Gastrocnemius medialis (tissue), 4 donors: Measurements from ENCODE around the gene CDC14B. TPM values are rescaled to one million over a fixed set of nuclear protein-coding genes. Genes with fewer than 3 reads are reported as not detected.

Experiments used
- ATAC-seq, 2 donors: fragments of 150-250 bp; one replicate each; pipeline ENCODE4 v1.9.1; 2016
- DNase-seq, 2 donors: peaks; one replicate each; pipeline ENCODE4 v3.0.0-alpha.2; 2019
- H3K27ac ChIP-seq, 4 donors: fragments of 200-600 bp; sonication (generic); 1 replicate in 1 of 4; 2 replicates in 3 of 4; pipeline ENCODE4 v1.5.1; 2016 to 2018; ENCODE audit warnings: mild to moderate bottlenecking in 2 of 4, moderate library complexity in 1 of 4
- H3K27me3 ChIP-seq, 3 donors: fragments of 200-600 bp; sonication (generic) in 2 of 3; 1 replicate in 1 of 3; 2 replicates in 2 of 3; pipeline versions ENCODE4 v1.5.1 to v1.6.0; 2016 to 2019; ENCODE audit warnings: mild to moderate bottlenecking in 1 of 3, moderate library complexity in 1 of 3
- H3K36me3 ChIP-seq, 2 donors: fragments of 200-600 bp; sonication (generic) in 1 of 2; one replicate each; pipeline ENCODE4 v1.5.1; 2017 to 2018
- H3K4me1 ChIP-seq, 2 donors: fragments of 200-600 bp; sonication (generic) in 1 of 2; one replicate each; pipeline ENCODE4 v1.5.1; 2016 to 2017; ENCODE audit warnings: mild to moderate bottlenecking in 2 of 2
- H3K4me3 ChIP-seq, 4 donors: fragments of 200-600 bp; sonication (generic) in 3 of 4; 1 replicate in 1 of 4; 2 replicates in 3 of 4; pipeline ENCODE4 v1.5.1; 2016 to 2019; ENCODE audit warnings: mild to moderate bottlenecking in 2 of 4
- H3K9me3 ChIP-seq, 3 donors: fragments of 200-600 bp; sonication (generic) in 2 of 3; 1 replicate in 1 of 3; 2 replicates in 2 of 3; pipeline ENCODE4 v1.5.1; 2016 to 2019
- CTCF ChIP-seq, 5 experiments: fragments of 450-650 bp in 3 of 5; fragments of 200-600 bp in 2 of 5; sonication (generic) in 2 of 5; IDR thresholded peaks in 4 of 5; conservative IDR thresholded peaks in 1 of 5; 1 replicate in 4 of 5; 2 replicates in 1 of 5; pipeline ENCODE4 v1.5.1; 2016 to 2019; ENCODE audit warnings: antibody characterized with exemption in 5 of 5, mild to moderate bottlenecking in 3 of 5, moderate library complexity in 3 of 5
- POLR2A ChIP-seq, 2 donors: fragments of 450-650 bp; IDR thresholded peaks; one replicate each; pipeline ENCODE4 v1.6.1; 2017; ENCODE audit warnings: antibody characterized with exemption in 2 of 2, mild to moderate bottlenecking in 2 of 2, moderate library complexity in 2 of 2
- in situ Hi-C, 4 donors: fragments of 200-750 bp; cut with MboI; loops; one replicate each; pipeline versions ENCODE4 v1.15.0 to v1.8.0; 2017; ENCODE audit warnings: low sequenced_read_pairs in 4 of 4
- intact Hi-C: fragments of 100-400 bp; cut with DNase I; formaldehyde crosslinking; loops from one replicate; pipeline ENCODE4 v1.15.1; 2023; ENCODE audit warnings: low total_unique reads
- total RNA-seq, 4 donors: library from RNA; depleted of rRNA; stranded (reverse); fragments of >200 nt; gene quantifications; one replicate each; pipeline versions ENCODE4 v1.1.0 to v1.2.3, GENCODE V29; 2016

The CDC14B gene
- total RNA-seq, 4 donors from 2014 or later, result 2.0 to 9.4 (median 5.5) TPM

- in situ Hi-C loops, result no loop called here
- no peak overlapping the region for H3K4me3 ChIP-seq
- no peak overlapping the region for H3K27ac ChIP-seq
- H3K4me1 ChIP-seq, result peaks cover 17 to 18% of the 10 kb centered on the region in 2 donors
- no peaks in the 10 kb centered on the region for H3K9me3 ChIP-seq
- intact Hi-C loops, result no loop called here
- H3K27me3 ChIP-seq, result no peaks in the 10 kb centered on the region
- ATAC-seq (no peak), DNase-seq (no peak)
- TF ChIP-seq CTCF (IDR thresholded peaks at IDR 0.05 in 4 of 5, conservative IDR thresholded peaks at IDR 0.05 in 1 of 5) (no peak), POLR2A (IDR thresholded peaks at IDR 0.05) (no peak)
- H3K36me3 ChIP-seq, result no peaks in the 10 kb centered on the region
Measured at GRCh38 chr9:96482476-96482875, 137.2 kb downstream of the CDC14B start.

GRCh38 chr9:96480736-96481135 lies 138.9 kb downstream of the CDC14B start:
- H3K36me3 ChIP-seq, result no peaks in the 10 kb centered on the region
- no peak overlapping the region for H3K4me3 ChIP-seq
- TF ChIP-seq POLR2A (IDR thresholded peaks at IDR 0.05), result no peak
- no peak for TF ChIP-seq CTCF (IDR thresholded peaks at IDR 0.05 in 4 of 5, conservative IDR thresholded peaks at IDR 0.05 in 1 of 5)
- H3K4me1 ChIP-seq, result peaks cover 0 to under 1% of the 10 kb centered on the region in 2 donors
- H3K9me3 ChIP-seq, result no peaks in the 10 kb centered on the region
- DNase-seq (no peak), ATAC-seq (no peak)
- in situ Hi-C loops (no loop called here), intact Hi-C loops (no loop called here)
- no peaks in the 10 kb centered on the region for H3K27me3 ChIP-seq
- no peak overlapping the region for H3K27ac ChIP-seq

- peaks cover 0 to 5% of the 10 kb centered on the region in 2 donors for H3K36me3 ChIP-seq
- no peaks in the 10 kb centered on the region for H3K27me3 ChIP-seq
- no peak overlapping the region for H3K27ac ChIP-seq
- H3K4me1 ChIP-seq, result no peaks in the 10 kb centered on the region
- H3K4me3 ChIP-seq, result no peak overlapping the region
- TF ChIP-seq POLR2A (IDR thresholded peaks at IDR 0.05) (no peak), CTCF (IDR thresholded peaks at IDR 0.05 in 4 of 5, conservative IDR thresholded peaks at IDR 0.05 in 1 of 5) (no peak)
- in situ Hi-C loops, result loop anchor here in 1 of 4 donors (10.0 kb wide), 1 partner anchor 66 kb away; no protein-coding TSS in a partner anchor
- intact Hi-C loops, result no loop called here
- H3K9me3 ChIP-seq, result no peaks in the 10 kb centered on the region
- ATAC-seq, result no peak
- no peak for DNase-seq
Measured at GRCh38 chr9:96478829-96479371, 140.7 kb downstream of the CDC14B start.

- Histone ChIP-seq H3K4me3 (no peak overlapping the region), H3K27ac (no peak overlapping the region), H3K4me1 (no peaks in the 10 kb centered on the region), H3K9me3 (no peaks in the 10 kb centered on the region), H3K27me3 (no peaks in the 10 kb centered on the region), H3K36me3 (peaks cover 0 to 25% of the 10 kb centered on the region in 2 donors)
- in situ Hi-C loops (loop anchor here in 1 of 4 donors (10.0 kb wide), 1 partner anchor 68 kb away; no protein-coding TSS in a partner anchor), intact Hi-C loops (no loop called here)
- no peak for TF ChIP-seq CTCF (IDR thresholded peaks at IDR 0.05 in 4 of 5, conservative IDR thresholded peaks at IDR 0.05 in 1 of 5)
- TF ChIP-seq POLR2A (IDR thresholded peaks at IDR 0.05), result no peak
- DNase-seq (no peak), ATAC-seq (no peak)
Measured at GRCh38 chr9:96476591-96476990, 143.1 kb downstream of the CDC14B start.

- ATAC-seq (no peak), DNase-seq (no peak)
- peaks cover 0 to 31% of the 10 kb centered on the region in 2 donors for H3K36me3 ChIP-seq
- TF ChIP-seq CTCF (IDR thresholded peaks at IDR 0.05 in 4 of 5, conservative IDR thresholded peaks at IDR 0.05 in 1 of 5) (no peak), POLR2A (IDR thresholded peaks at IDR 0.05) (no peak)
- in situ Hi-C loops, result loop anchor here in 1 of 4 donors (10.0 kb wide), 1 partner anchor 69 kb away; no protein-coding TSS in a partner anchor
- H3K4me3 ChIP-seq, result no peak overlapping the region
- H3K4me1 ChIP-seq, result no peaks in the 10 kb centered on the region
- H3K27me3 ChIP-seq, result no peaks in the 10 kb centered on the region
- intact Hi-C loops, result no loop called here
- no peak overlapping the region for H3K27ac ChIP-seq
- H3K9me3 ChIP-seq, result no peaks in the 10 kb centered on the region
Measured at GRCh38 chr9:96476013-96476412, 143.6 kb downstream of the CDC14B start.
